SK-N-SH (cell line): ENCODE data around the gene SH3RF2. TPM values are rescaled to one million over a fixed set of nuclear protein-coding genes. Genes with fewer than 3 reads are reported as not detected.

ENCODE experiments used
- CTCF ChIA-PET: fragments of 300-600, 350-600 bp; formaldehyde crosslinking; extraction: SDS; loops from one replicate; lab custom pipeline; 2021; lab: Yijun Ruan, JAX
- POLR2A ChIA-PET: fragments of 350-600 bp; sonication (Branson Sonifier 250); formaldehyde crosslinking; extraction: SDS; loops from one replicate; lab custom pipeline; 2020; ENCODE audit warnings: antibody characterized with exemption, inconsistent platforms; lab: Yijun Ruan, JAX
- DNase-seq: peaks from one replicate; pipeline ENCODE4 v3.0.0; 2012
- H2AFZ ChIP-seq: fragments of 200-600 bp; sonication (generic); 2 replicates; pipeline ENCODE4 v1.8.1; 2016; ENCODE audit warnings: antibody characterized with exemption, mild to moderate bottlenecking, low read depth
- H3F3A ChIP-seq: fragments of 200-600 bp; sonication (generic); replicated peaks from 2 replicates; pipeline ENCODE3; 2016; ENCODE audit warnings: antibody characterized with exemption, mild to moderate bottlenecking; ENCODE audit not compliant: insufficient read depth
- H3K27ac ChIP-seq, 2 experiments: fragments of 200-500 bp in 1 of 2; fragments of 200-600 bp in 1 of 2; sonication (Bioruptor generic) in 1 of 2; sonication (generic), shearing (Covaris generic) in 1 of 2; 2 replicates each; pipeline versions ENCODE4 v1.5.1 to v1.6.1; 2014 to 2016; ENCODE audit warnings: low read depth in 2 of 2, inconsistent platforms in 1 of 2, low read length in 1 of 2, mild to moderate bottlenecking in 1 of 2, mixed read lengths in 1 of 2
- H3K27me3 ChIP-seq: fragments of 200-600 bp; sonication (generic), shearing (Covaris generic); 2 replicates; pipeline ENCODE4 v1.6.1; 2016; ENCODE audit warnings: mixed run types; ENCODE audit not compliant: insufficient read depth
- H3K36me3 ChIP-seq, 2 experiments: fragments of 200-500 bp in 1 of 2; fragments of 200-600 bp in 1 of 2; sonication (Bioruptor generic) in 1 of 2; sonication (generic) in 1 of 2; replicated peaks in 1 of 2; 2 replicates each; pipeline versions ENCODE3 to v1.5.1; 2014 to 2016; ENCODE audit warnings: low read length in 1 of 2, mild to moderate bottlenecking in 1 of 2; ENCODE audit not compliant: insufficient read depth in 2 of 2, control insufficient read depth in 1 of 2
- H3K4me1 ChIP-seq, 2 experiments: fragments of 200-500 bp in 1 of 2; fragments of 200-600 bp in 1 of 2; sonication (Bioruptor generic) in 1 of 2; sonication (generic), shearing (Covaris generic) in 1 of 2; 2 replicates each; pipeline versions ENCODE4 v1.5.1 to v1.6.1; 2014 to 2016; ENCODE audit warnings: low read depth in 1 of 2, low read length in 1 of 2, mixed run types in 1 of 2; ENCODE audit not compliant: insufficient read depth in 2 of 2, control insufficient read depth in 1 of 2
- H3K4me2 ChIP-seq: fragments of 200-600 bp; sonication (generic), shearing (Covaris generic); 2 replicates; pipeline ENCODE4 v1.6.1; 2017; ENCODE audit warnings: mixed run types
- H3K4me3 ChIP-seq, 2 experiments: fragments of 200-500 bp in 1 of 2; fragments of 200-600 bp in 1 of 2; sonication (Bioruptor generic) in 1 of 2; sonication (generic), shearing (Covaris generic) in 1 of 2; 2 replicates each; pipeline versions ENCODE4 v1.5.1 to v1.8.1; 2014 to 2016; ENCODE audit warnings: low read depth in 2 of 2, inconsistent platforms in 1 of 2, low read length in 1 of 2, mild to moderate bottlenecking in 1 of 2, mixed read lengths in 1 of 2, moderate library complexity in 1 of 2
- H3K79me2 ChIP-seq: fragments of 200-600 bp; sonication (generic); 2 replicates; pipeline ENCODE4 v1.8.1; 2017; ENCODE audit warnings: mild to moderate bottlenecking; ENCODE audit not compliant: insufficient read depth
- H3K9ac ChIP-seq: fragments of 200-600 bp; sonication (generic); 2 replicates; pipeline ENCODE4 v1.6.1; 2017; ENCODE audit warnings: mixed run types
- H3K9me2 ChIP-seq: fragments of 200-600 bp; sonication (generic); 2 replicates; pipeline ENCODE4 v1.6.1; 2017; ENCODE audit warnings: mixed run types
- H3K9me3 ChIP-seq: fragments of 200-600 bp; sonication (generic); 2 replicates; pipeline ENCODE4 v1.6.1; 2017; ENCODE audit warnings: mixed run types, mild to moderate bottlenecking, moderate library complexity
- H4K20me1 ChIP-seq: fragments of 200-600 bp; sonication (generic); 2 replicates; pipeline ENCODE4 v1.6.1; 2017; ENCODE audit warnings: mild to moderate bottlenecking, mixed run types; ENCODE audit not compliant: insufficient read depth
- CHD2 ChIP-seq: fragments of 150-350 bp; IDR thresholded peaks from 2 replicates; pipeline ENCODE4 v1.6.1; 2018; ENCODE audit warnings: low read length; ENCODE audit not compliant: partially characterized antibody
- ELF1 ChIP-seq: IDR thresholded peaks from 2 replicates; pipeline ENCODE4 v1.4.0; 2012
- EP300 ChIP-seq, 2 experiments: IDR thresholded peaks; 2 replicates each; pipeline versions ENCODE4 v1.4.0 to v1.6.1; 2012; ENCODE audit warnings: borderline replicate concordance in 1 of 2, low read depth in 1 of 2, low read length in 1 of 2
- FOSL2 ChIP-seq: IDR thresholded peaks from 2 replicates; pipeline ENCODE4 v1.4.0; 2012; ENCODE audit warnings: low read depth, mild to moderate bottlenecking, moderate library complexity, borderline replicate concordance
- FOXM1 ChIP-seq: IDR thresholded peaks from 2 replicates; pipeline ENCODE4 v1.4.0; 2012; ENCODE audit warnings: low read depth, mild to moderate bottlenecking
- GATA2 ChIP-seq: sonication (generic); formaldehyde crosslinking; IDR thresholded peaks from 2 replicates; pipeline ENCODE4 v1.5.0; 2020; ENCODE audit warnings: mild to moderate bottlenecking, missing genetic modification reagents
- MEF2A ChIP-seq: IDR thresholded peaks from 2 replicates; pipeline ENCODE4 v1.4.0; 2012; ENCODE audit warnings: low read depth, borderline replicate concordance
- NRF1 ChIP-seq: IDR thresholded peaks from 2 replicates; pipeline ENCODE4 v1.6.1; 2012; ENCODE audit warnings: low read depth, mild to moderate bottlenecking, low read length
- RAD21 ChIP-seq: IDR thresholded peaks from 2 replicates; pipeline ENCODE4 v1.6.1; 2012; ENCODE audit warnings: mild to moderate bottlenecking, low read length
- RFX5 ChIP-seq: IDR thresholded peaks from 2 replicates; pipeline ENCODE4 v1.6.1; 2012; ENCODE audit warnings: mild to moderate bottlenecking, improper control_type of control experiment, low read length
- SIN3A ChIP-seq: IDR thresholded peaks from 2 replicates; pipeline ENCODE4 v1.6.1; 2012; ENCODE audit warnings: low read depth, mild to moderate bottlenecking, low read length, moderate library complexity, borderline replicate concordance
- SMC3 ChIP-seq: IDR thresholded peaks from 2 replicates; pipeline ENCODE4 v1.6.1; 2012; ENCODE audit warnings: low read depth, low read length, improper control_type of control experiment
- TAF1 ChIP-seq: IDR thresholded peaks from 2 replicates; pipeline ENCODE4 v1.6.1; 2012; ENCODE audit warnings: low read depth, mild to moderate bottlenecking, low read length, moderate library complexity, borderline replicate concordance
- TCF12 ChIP-seq: IDR thresholded peaks from 2 replicates; pipeline ENCODE4 v1.4.0; 2012
- YY1 ChIP-seq: IDR thresholded peaks from 2 replicates; pipeline ENCODE4 v1.4.0; 2012; ENCODE audit warnings: low read depth, mild to moderate bottlenecking
- WGBS: methylation state at CpG from one replicate; pipeline ENCODE4 v1.1.6; 2017; ENCODE audit warnings: low lambda C conversion rate; 5-methylcytosine and 5-hydroxymethylcytosine counted together
- polyA plus RNA-seq, 3 experiments: library from polyadenylated mRNA; depleted of rRNA; stranded (reverse); fragments of >200 nt; gene quantifications; 2 replicates each; pipeline ENCODE4 v1.2.3, GENCODE V29; 2012
- TF ChIP-seq, protein P1 (sequence below): IDR thresholded peaks from 2 replicates; pipeline ENCODE4 v1.6.1; 2012; ENCODE audit warnings: mild to moderate bottlenecking, low read depth, low read length, moderate library complexity
- TF ChIP-seq, protein P2 (sequence below): fragments of 150-350 bp; IDR thresholded peaks from 2 replicates; pipeline ENCODE4 v1.6.1; 2016; ENCODE audit warnings: mild to moderate bottlenecking, low read depth, low read length
- TF ChIP-seq, protein P3 (sequence below): IDR thresholded peaks from 2 replicates; pipeline ENCODE4 v1.4.0; 2012; ENCODE audit warnings: low read depth, borderline replicate concordance

The SH3RF2 gene
- polyA plus RNA-seq, 1 of the 3 experiments (the other 2 are of a cell fraction), result 0.87 TPM

DNA sequence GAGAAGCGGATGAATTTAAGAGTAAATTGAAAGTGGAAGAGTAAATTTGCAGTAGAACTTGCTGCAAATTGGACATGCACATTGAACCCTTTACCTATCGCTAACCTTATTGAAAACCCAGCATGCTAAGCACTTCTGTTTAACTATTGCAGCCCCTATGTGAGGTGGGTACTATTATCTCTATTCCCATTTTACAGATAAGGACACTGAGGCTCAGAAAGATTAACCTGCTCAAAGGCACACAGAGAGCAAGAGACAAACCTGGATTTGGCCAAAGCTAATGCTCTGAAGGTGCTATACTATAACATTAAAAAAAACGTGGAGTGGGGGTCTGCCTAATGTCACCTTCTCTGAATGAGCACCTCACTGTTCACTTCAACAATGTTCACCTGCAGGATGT, 21.0 kb downstream of the SH3RF2 start:
- DNase-seq, result no peak
- Histone ChIP-seq H3K4me1 (peaks cover 0 to 15% of the 10 kb centered on the region in 2 experiments; a peak in 1 of 4 replicates), H3K27me3 (no peaks in the 10 kb centered on the region), H3K9me3 (no peaks in the 10 kb centered on the region), H3K4me2 (no peak overlapping the region), H4K20me1 (no peaks in the 10 kb centered on the region), H2AFZ (no peak overlapping the region), H3K4me3 (no peak overlapping the region), H3F3A (no peaks in the 10 kb centered on the region), H3K9me2 (no peaks in the 10 kb centered on the region), H3K36me3 (no peaks in the 10 kb centered on the region), H3K79me2 (no peaks in the 10 kb centered on the region), H3K27ac (no peak overlapping the region), H3K9ac (no peak overlapping the region)
- ChIA-PET POLR2A (no interaction called here), CTCF (interaction anchor here (0.9 kb wide), 1 partner anchor 11 kb away, joined by 3 read pairs; no protein-coding TSS in a partner anchor)
- TF ChIP-seq FOSL2, result no peak
- TF ChIP-seq CHD2, result no peak
- no peak for TF ChIP-seq MEF2A
- no peak for TF ChIP-seq ELF1
- TF ChIP-seq, protein P1, sequence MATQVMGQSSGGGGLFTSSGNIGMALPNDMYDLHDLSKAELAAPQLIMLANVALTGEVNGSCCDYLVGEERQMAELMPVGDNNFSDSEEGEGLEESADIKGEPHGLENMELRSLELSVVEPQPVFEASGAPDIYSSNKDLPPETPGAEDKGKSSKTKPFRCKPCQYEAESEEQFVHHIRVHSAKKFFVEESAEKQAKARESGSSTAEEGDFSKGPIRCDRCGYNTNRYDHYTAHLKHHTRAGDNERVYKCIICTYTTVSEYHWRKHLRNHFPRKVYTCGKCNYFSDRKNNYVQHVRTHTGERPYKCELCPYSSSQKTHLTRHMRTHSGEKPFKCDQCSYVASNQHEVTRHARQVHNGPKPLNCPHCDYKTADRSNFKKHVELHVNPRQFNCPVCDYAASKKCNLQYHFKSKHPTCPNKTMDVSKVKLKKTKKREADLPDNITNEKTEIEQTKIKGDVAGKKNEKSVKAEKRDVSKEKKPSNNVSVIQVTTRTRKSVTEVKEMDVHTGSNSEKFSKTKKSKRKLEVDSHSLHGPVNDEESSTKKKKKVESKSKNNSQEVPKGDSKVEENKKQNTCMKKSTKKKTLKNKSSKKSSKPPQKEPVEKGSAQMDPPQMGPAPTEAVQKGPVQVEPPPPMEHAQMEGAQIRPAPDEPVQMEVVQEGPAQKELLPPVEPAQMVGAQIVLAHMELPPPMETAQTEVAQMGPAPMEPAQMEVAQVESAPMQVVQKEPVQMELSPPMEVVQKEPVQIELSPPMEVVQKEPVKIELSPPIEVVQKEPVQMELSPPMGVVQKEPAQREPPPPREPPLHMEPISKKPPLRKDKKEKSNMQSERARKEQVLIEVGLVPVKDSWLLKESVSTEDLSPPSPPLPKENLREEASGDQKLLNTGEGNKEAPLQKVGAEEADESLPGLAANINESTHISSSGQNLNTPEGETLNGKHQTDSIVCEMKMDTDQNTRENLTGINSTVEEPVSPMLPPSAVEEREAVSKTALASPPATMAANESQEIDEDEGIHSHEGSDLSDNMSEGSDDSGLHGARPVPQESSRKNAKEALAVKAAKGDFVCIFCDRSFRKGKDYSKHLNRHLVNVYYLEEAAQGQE, result no peak
- no peak for TF ChIP-seq SMC3
- no peak for TF ChIP-seq EP300 (IDR thresholded peaks at IDR 0.05; ENCODE audit: borderline replicate concordance in 1 of 2, low read depth in 1 of 2, low read length in 1 of 2)
- TF ChIP-seq GATA2 (CRISPR knock-in tag), result no peak
- TF ChIP-seq, protein P2, sequence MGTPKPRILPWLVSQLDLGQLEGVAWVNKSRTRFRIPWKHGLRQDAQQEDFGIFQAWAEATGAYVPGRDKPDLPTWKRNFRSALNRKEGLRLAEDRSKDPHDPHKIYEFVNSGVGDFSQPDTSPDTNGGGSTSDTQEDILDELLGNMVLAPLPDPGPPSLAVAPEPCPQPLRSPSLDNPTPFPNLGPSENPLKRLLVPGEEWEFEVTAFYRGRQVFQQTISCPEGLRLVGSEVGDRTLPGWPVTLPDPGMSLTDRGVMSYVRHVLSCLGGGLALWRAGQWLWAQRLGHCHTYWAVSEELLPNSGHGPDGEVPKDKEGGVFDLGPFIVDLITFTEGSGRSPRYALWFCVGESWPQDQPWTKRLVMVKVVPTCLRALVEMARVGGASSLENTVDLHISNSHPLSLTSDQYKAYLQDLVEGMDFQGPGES, result no peak
- TF ChIP-seq RAD21, result no peak
- no peak for TF ChIP-seq TAF1
- TF ChIP-seq FOXM1, result no peak
- TF ChIP-seq NRF1, result no peak
- WGBS, result 83% methylated on average over 3 of the region's 3 CpGs

DNA sequence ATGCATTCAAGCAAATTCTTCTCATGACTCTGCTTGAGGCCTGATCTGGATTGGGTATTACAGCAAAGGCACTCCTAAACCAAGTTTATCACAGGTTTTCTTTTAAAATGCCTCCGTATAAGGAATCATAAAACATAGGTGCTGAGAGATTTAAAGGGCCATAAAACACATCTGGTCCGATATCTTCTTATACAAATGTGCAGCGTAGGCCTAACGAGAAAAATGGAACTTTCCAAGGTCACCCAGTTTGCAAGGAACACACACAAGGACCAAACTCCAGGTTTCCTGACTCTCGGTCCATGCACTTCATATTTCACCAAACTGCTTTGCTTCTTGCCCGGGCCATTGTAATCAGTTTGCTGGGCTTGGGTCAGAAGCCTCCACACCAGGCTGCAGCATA, 22.1 kb downstream of the SH3RF2 start:
- Histone ChIP-seq H4K20me1 (no peaks in the 10 kb centered on the region), H3K9me3 (no peaks in the 10 kb centered on the region), H3K27me3 (no peaks in the 10 kb centered on the region), H3K4me3 (no peak overlapping the region), H3K36me3 (no peaks in the 10 kb centered on the region), H3K4me1 (peaks cover 0 to 15% of the 10 kb centered on the region in 2 experiments; a peak in 1 of 4 replicates), H3K9me2 (no peaks in the 10 kb centered on the region), H3K9ac (no peak overlapping the region), H3K27ac (no peak overlapping the region), H3K79me2 (no peaks in the 10 kb centered on the region), H3F3A (no peaks in the 10 kb centered on the region), H2AFZ (no peak overlapping the region), H3K4me2 (no peak overlapping the region)
- ChIA-PET POLR2A (no interaction called here), CTCF (no interaction called here)
- DNase-seq, result no peak
- 96% methylated on average over 6 of the region's 6 CpGs for WGBS
- TF ChIP-seq, protein P3, sequence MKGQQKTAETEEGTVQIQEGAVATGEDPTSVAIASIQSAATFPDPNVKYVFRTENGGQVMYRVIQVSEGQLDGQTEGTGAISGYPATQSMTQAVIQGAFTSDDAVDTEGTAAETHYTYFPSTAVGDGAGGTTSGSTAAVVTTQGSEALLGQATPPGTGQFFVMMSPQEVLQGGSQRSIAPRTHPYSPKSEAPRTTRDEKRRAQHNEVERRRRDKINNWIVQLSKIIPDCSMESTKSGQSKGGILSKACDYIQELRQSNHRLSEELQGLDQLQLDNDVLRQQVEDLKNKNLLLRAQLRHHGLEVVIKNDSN, result no peak
- no peak for TF ChIP-seq RFX5
- no peak for TF ChIP-seq TCF12
- TF ChIP-seq TAF1, result no peak
- TF ChIP-seq YY1, result no peak
- TF ChIP-seq SIN3A, result no peak
- TF ChIP-seq, protein P1, result no peak
